K562 (cell line): ENCODE results near the gene DCST1. TPM values are rescaled to one million over a fixed set of nuclear protein-coding genes. Genes with fewer than 3 reads are reported as not detected.

ENCODE experiments used
- CUX1 ChIP-seq: fragments of 200-800 bp; sonication (Bioruptor generic); IDR thresholded peaks from 2 replicates; pipeline ENCODE4 v1.6.1; 2016; ENCODE audit warnings: missing genetic modification characterization, missing compliant biosample characterization
- E2F6 ChIP-seq, 2 experiments: IDR thresholded peaks; 2 replicates each; pipeline ENCODE4 v1.6.1; 2011; ENCODE audit warnings: borderline replicate concordance in 1 of 2, control low read depth in 1 of 2, low read depth in 1 of 2, low read length in 1 of 2, mild to moderate bottlenecking in 1 of 2, mixed read lengths in 1 of 2, moderate library complexity in 1 of 2; ENCODE audit not compliant: insufficient read depth in 1 of 2, insufficient read length in 1 of 2, poor library complexity in 1 of 2, severe bottlenecking in 1 of 2; ENCODE audit errors: extremely low read depth in 1 of 2
- MIER1 ChIP-seq: fragments of 450-650 bp; IDR thresholded peaks from 2 replicates; pipeline ENCODE4 v1.6.1; 2016; ENCODE audit warnings: antibody characterized with exemption, mild to moderate bottlenecking, low read depth
- PCBP1 ChIP-seq: fragments of 200-400 bp; formaldehyde crosslinking; IDR thresholded peaks from 2 replicates; pipeline ENCODE4 v1.6.1; 2018; ENCODE audit warnings: mild to moderate bottlenecking, low read depth, low read length; ENCODE audit not compliant: poor library complexity, severe bottlenecking
- SMARCE1 ChIP-seq: fragments of 450-650 bp; IDR thresholded peaks from 2 replicates; pipeline ENCODE4 v1.7.1; 2016; ENCODE audit warnings: mild to moderate bottlenecking
- TFE3 ChIP-seq: fragments of 450-650 bp; formaldehyde crosslinking; IDR thresholded peaks from 2 replicates; pipeline ENCODE4 v1.4.0; 2020; ENCODE audit warnings: mild to moderate bottlenecking, mixed read lengths
- ZNF655 ChIP-seq: fragments of 250-450 bp; sonication (Bioruptor Pico); IDR thresholded peaks from 2 replicates; pipeline ENCODE4 v1.5.0; 2021
- polyA plus RNA-seq, 8 experiments: library from polyadenylated mRNA; depleted of rRNA in 4 of 8; stranded (reverse) in 5 of 8; unstranded in 3 of 8; fragments of >200 nt; fragmentation: Nextera tagmentation in 2 of 8; fragmentation: Illumina TruSeq in 1 of 8; extraction: Ambion mirVana in 2 of 8; extraction: Trizol in 1 of 8; gene quantifications; 2 replicates each; pipeline versions ENCODE4 v1.2.1 to v1.2.3, GENCODE V29; 2011 to 2014; ENCODE audit warnings: inconsistent platforms in 1 of 8, missing spikeins in 1 of 8
- total RNA-seq, 7 experiments: library from RNA; depleted of rRNA in 6 of 7; stranded (reverse); fragments of >200 nt in 6 of 7; fragmentation: Illumina TruSeq in 2 of 7; extraction: Trizol in 2 of 7; gene quantifications; 2 replicates each; pipeline versions ENCODE4 v1.2.1 to v1.2.3, GENCODE V29; 2011 to 2021; ENCODE audit warnings: low replicate concordance in 1 of 7
- TF ChIP-seq, protein P1 (sequence below): fragments of 250-450 bp; sonication (Bioruptor Pico); IDR thresholded peaks from 2 replicates; pipeline ENCODE4 v1.4.0; 2020

Gene DCST1
- total and polyA plus RNA-seq, 9 of the 15 experiments (the other 6 are each of a cell fraction or from before 2014, with no cell fraction given): not detected

- TF ChIP-seq E2F6 (IDR thresholded peaks at IDR 0.05; ENCODE audit: borderline replicate concordance in 1 of 2, extremely low read depth in 1 of 2, insufficient read depth in 1 of 2, insufficient read length in 1 of 2, low read depth in 1 of 2, low read length in 1 of 2, poor library complexity in 1 of 2, severe bottlenecking in 1 of 2): peak in 1 of 2 experiments; percentile 55
- no peak for TF ChIP-seq TFE3 (CRISPR knock-in tag)
- 0 out of 2 replicates have a peak, but pooled peaks have one; percentile 23 for TF ChIP-seq SMARCE1
- TF ChIP-seq, protein P1, sequence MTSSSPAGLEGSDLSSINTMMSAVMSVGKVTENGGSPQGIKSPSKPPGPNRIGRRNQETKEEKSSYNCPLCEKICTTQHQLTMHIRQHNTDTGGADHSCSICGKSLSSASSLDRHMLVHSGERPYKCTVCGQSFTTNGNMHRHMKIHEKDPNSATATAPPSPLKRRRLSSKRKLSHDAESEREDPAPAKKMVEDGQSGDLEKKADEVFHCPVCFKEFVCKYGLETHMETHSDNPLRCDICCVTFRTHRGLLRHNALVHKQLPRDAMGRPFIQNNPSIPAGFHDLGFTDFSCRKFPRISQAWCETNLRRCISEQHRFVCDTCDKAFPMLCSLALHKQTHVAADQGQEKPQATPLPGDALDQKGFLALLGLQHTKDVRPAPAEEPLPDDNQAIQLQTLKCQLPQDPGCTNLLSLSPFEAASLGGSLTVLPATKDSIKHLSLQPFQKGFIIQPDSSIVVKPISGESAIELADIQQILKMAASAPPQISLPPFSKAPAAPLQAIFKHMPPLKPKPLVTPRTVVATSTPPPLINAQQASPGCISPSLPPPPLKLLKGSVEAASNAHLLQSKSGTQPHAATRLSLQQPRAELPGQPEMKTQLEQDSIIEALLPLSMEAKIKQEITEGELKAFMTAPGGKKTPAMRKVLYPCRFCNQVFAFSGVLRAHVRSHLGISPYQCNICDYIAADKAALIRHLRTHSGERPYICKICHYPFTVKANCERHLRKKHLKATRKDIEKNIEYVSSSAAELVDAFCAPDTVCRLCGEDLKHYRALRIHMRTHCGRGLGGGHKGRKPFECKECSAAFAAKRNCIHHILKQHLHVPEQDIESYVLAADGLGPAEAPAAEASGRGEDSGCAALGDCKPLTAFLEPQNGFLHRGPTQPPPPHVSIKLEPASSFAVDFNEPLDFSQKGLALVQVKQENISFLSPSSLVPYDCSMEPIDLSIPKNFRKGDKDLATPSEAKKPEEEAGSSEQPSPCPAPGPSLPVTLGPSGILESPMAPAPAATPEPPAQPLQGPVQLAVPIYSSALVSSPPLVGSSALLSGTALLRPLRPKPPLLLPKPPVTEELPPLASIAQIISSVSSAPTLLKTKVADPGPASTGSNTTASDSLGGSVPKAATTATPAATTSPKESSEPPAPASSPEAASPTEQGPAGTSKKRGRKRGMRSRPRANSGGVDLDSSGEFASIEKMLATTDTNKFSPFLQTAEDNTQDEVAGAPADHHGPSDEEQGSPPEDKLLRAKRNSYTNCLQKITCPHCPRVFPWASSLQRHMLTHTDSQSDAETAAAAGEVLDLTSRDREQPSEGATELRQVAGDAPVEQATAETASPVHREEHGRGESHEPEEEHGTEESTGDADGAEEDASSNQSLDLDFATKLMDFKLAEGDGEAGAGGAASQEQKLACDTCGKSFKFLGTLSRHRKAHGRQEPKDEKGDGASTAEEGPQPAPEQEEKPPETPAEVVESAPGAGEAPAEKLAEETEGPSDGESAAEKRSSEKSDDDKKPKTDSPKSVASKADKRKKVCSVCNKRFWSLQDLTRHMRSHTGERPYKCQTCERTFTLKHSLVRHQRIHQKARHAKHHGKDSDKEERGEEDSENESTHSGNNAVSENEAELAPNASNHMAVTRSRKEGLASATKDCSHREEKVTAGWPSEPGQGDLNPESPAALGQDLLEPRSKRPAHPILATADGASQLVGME (CRISPR knock-in tag): no peak
- peak; percentile 12 for TF ChIP-seq PCBP1
- TF ChIP-seq MIER1: 0 out of 2 replicates have a peak, but pooled peaks have one; percentile 19
- TF ChIP-seq ZNF655 (CRISPR knock-in tag): no peak
- no peak for TF ChIP-seq CUX1 (CRISPR knock-in tag)
Observed at GRCh38 chr1:155079487-155080311, 46.1 kb downstream of the DCST1 start (continued).
